ENCODE data around the gene HIGD2A. TPM values are rescaled to one million over a fixed set of nuclear protein-coding genes. Genes with fewer than 3 reads are reported as not detected.

HIGD2A gene
- total and polyA plus RNA-seq, 9 of the 15 experiments (the other 6 are each of a cell fraction or from before 2014, with no cell fraction given) = 94.7 to 264 (median 163) TPM

DNA sequence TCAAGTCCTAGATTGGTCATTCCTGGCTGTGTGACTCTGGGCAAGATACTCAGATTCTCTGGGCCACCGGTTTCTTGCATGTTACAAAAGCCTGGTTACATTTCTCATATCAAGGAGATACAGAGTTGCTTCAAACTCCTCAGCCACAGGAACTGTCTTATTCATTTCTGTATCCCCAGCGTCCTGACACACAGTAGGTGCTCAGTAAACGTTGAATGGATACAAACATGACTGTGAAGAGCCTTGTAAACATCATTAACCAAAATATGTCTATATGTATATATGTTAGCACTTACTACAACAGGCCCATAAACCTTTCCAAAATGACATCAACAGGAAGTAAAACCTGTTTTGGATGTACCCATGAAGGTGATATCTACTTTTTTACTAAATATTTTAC lies 26.2 kb downstream of the HIGD2A start:
- in situ Hi-C loops (cut with MboI) = no loop called here
- no peak for FAIRE-seq
- POLR2A ChIA-PET = interaction anchor here (0.6 to 1.6 kb wide), 2 partner anchors 9 to 128 kb away, joined by 3 to 4 read pairs; no protein-coding TSS in a partner anchor
- TF ChIP-seq ZFP36 (IDR thresholded peaks at IDR 0.05; ENCODE audit: low read depth, low read length, partially characterized antibody) = peak; percentile 36
- TF ChIP-seq SRSF7 (optimal IDR thresholded peaks at IDR 0.05; ENCODE audit: low read depth, low read length) = no peak
- TF ChIP-seq, protein P1, sequence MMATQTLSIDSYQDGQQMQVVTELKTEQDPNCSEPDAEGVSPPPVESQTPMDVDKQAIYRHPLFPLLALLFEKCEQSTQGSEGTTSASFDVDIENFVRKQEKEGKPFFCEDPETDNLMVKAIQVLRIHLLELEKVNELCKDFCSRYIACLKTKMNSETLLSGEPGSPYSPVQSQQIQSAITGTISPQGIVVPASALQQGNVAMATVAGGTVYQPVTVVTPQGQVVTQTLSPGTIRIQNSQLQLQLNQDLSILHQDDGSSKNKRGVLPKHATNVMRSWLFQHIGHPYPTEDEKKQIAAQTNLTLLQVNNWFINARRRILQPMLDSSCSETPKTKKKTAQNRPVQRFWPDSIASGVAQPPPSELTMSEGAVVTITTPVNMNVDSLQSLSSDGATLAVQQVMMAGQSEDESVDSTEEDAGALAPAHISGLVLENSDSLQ (IDR thresholded peaks at IDR 0.05) = no peak
- TF ChIP-seq, protein P2, sequence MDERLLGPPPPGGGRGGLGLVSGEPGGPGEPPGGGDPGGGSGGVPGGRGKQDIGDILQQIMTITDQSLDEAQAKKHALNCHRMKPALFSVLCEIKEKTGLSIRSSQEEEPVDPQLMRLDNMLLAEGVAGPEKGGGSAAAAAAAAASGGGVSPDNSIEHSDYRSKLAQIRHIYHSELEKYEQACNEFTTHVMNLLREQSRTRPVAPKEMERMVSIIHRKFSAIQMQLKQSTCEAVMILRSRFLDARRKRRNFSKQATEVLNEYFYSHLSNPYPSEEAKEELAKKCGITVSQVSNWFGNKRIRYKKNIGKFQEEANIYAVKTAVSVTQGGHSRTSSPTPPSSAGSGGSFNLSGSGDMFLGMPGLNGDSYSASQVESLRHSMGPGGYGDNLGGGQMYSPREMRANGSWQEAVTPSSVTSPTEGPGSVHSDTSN (CRISPR knock-in tag; IDR thresholded peaks at IDR 0.05; ENCODE audit: low read depth) = no peak
- TF ChIP-seq, protein P2 (tag; conservative IDR thresholded peaks at IDR 0.05; ENCODE audit: low read depth) = no peak
- no peak for TF ChIP-seq FOS (IDR thresholded peaks at IDR 0.05; ENCODE audit: extremely low read depth, insufficient read length)
- TF ChIP-seq L3MBTL2 (IDR thresholded peaks at IDR 0.05) = no peak
- no peak for TF ChIP-seq RFX1 (IDR thresholded peaks at IDR 0.05)
- no peak for TF ChIP-seq SETDB1 (IDR thresholded peaks at IDR 0.05; ENCODE audit: low read length)
- no peak for TF ChIP-seq MTA1 (IDR thresholded peaks at IDR 0.05; ENCODE audit: borderline replicate concordance)
- peak; percentile 78 for TF ChIP-seq ZKSCAN1 (IDR thresholded peaks at IDR 0.05; ENCODE audit: low read depth, low read length)
- 0 out of 2 replicates have a peak, but pooled peaks have one; percentile 11 for TF ChIP-seq BCOR (IDR thresholded peaks at IDR 0.05)
- 0 out of 4 replicates have a peak, but pooled peaks of 1 of the 2 experiments have one; percentile 18 for TF ChIP-seq TEAD1 (CRISPR knock-in tag; IDR thresholded peaks at IDR 0.05)
- TF ChIP-seq FUS (optimal IDR thresholded peaks at IDR 0.05; ENCODE audit: low read depth, low read length) = no peak
- no peak for TF ChIP-seq GTF2A2 (tag; IDR thresholded peaks at IDR 0.05)
- no peak for TF ChIP-seq NCOA4 (IDR thresholded peaks at IDR 0.05; ENCODE audit: partially characterized antibody)
- TF ChIP-seq, protein P3, sequence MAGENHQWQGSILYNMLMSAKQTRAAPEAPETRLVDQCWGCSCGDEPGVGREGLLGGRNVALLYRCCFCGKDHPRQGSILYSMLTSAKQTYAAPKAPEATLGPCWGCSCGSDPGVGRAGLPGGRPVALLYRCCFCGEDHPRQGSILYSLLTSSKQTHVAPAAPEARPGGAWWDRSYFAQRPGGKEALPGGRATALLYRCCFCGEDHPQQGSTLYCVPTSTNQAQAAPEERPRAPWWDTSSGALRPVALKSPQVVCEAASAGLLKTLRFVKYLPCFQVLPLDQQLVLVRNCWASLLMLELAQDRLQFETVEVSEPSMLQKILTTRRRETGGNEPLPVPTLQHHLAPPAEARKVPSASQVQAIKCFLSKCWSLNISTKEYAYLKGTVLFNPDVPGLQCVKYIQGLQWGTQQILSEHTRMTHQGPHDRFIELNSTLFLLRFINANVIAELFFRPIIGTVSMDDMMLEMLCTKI (IDR thresholded peaks at IDR 0.05; ENCODE audit: partially characterized antibody) = no peak
- TF ChIP-seq, protein P4, sequence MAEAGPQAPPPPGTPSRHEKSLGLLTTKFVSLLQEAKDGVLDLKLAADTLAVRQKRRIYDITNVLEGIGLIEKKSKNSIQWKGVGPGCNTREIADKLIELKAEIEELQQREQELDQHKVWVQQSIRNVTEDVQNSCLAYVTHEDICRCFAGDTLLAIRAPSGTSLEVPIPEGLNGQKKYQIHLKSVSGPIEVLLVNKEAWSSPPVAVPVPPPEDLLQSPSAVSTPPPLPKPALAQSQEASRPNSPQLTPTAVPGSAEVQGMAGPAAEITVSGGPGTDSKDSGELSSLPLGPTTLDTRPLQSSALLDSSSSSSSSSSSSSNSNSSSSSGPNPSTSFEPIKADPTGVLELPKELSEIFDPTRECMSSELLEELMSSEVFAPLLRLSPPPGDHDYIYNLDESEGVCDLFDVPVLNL (CRISPR knock-in tag; IDR thresholded peaks at IDR 0.05; ENCODE audit: low read depth) = no peak
- TF ChIP-seq ZNF232 (CRISPR knock-in tag; IDR thresholded peaks at IDR 0.05) = no peak

More for the DNA sequence above, 26.2 kb downstream of the HIGD2A start:
- H4K20me1 ChIP-seq (replicated peaks; ENCODE audit: control insufficient read depth, insufficient read depth, low read length) = peaks cover 9% of the 10 kb centered on the region; the same call in 1 of the 2 replicates
- no peak overlapping the region for H3K27ac ChIP-seq (ENCODE audit: extremely low read depth, low read depth, low read length)
- peaks cover 15% of the 10 kb centered on the region; the same call in 2 of the 3 replicates for H3K36me3 ChIP-seq (ENCODE audit: control insufficient read depth, insufficient read depth, low read length)
- no peak overlapping the region for H3K9ac ChIP-seq (ENCODE audit: insufficient read depth in 1 of 2, low read depth in 2 of 2, low read length in 2 of 2)
- H3K79me2 ChIP-seq (ENCODE audit: control insufficient read depth, insufficient read depth, low read length) = peaks cover 21% of the 10 kb centered on the region
- CTCF ChIA-PET (ENCODE audit: low intra/inter-chr PET ratio) = no interaction called here
- intact Hi-C loops (cut with micrococcal nuclease) = loop anchor here (5.0 to 10.0 kb wide), 2 partner anchors 70 to 203 kb away; no protein-coding TSS in a partner anchor
- WGBS (ENCODE audit: insufficient coverage, low coverage, missing lambda C conversion rate) = 26% methylated on average over 3 of the region's 3 CpGs
- peaks cover 12 to 17% of the 10 kb centered on the region in 2 experiments; a peak in 4 of 5 replicates for H3K4me1 ChIP-seq (replicated peaks in 1 of 2; ENCODE audit: control insufficient read depth in 2 of 2, insufficient read depth in 2 of 2, low read length in 2 of 2)
- H3K9me3 ChIP-seq (replicated peaks; ENCODE audit: control insufficient read depth, insufficient read depth, low read depth, low read length) = no peaks in the 10 kb centered on the region
- H3K27me3 ChIP-seq (ENCODE audit: control insufficient read depth in 2 of 2, insufficient read depth in 2 of 2, low read length in 2 of 2) = no peaks in the 10 kb centered on the region
- TSS peak; percentile 46 for BruUV-seq (replicated peaks)
- no peak overlapping the region for H3K4me2 ChIP-seq (ENCODE audit: insufficient read depth, low read length)
- H2AFZ ChIP-seq (ENCODE audit: low read depth, low read length) = no peak overlapping the region
- DNase-seq (ENCODE audit: extremely low read depth in 1 of 4, low spot score in 3 of 4) = no peak
- no peak for ATAC-seq
- H3K9me1 ChIP-seq (ENCODE audit: control insufficient read depth, insufficient read depth, low read length) = peaks cover 4% of the 10 kb centered on the region
- H3K4me3 ChIP-seq = no peak overlapping the region
